OCI-LY7 (cell line): ENCODE measurements around the gene ADD2. TPM values are rescaled to one million over a fixed set of nuclear protein-coding genes. Genes with fewer than 3 reads are reported as not detected.

Source experiments
- BruUV-seq: library from RNA; stranded (reverse); fragments of 400-500 nt; replicated peaks from 2 replicates; lab custom pipeline; 2021; lab: Mats Ljungman, UMichigan
- CTCF ChIA-PET: fragments of 300-600 bp; sonication (Branson Sonifier 250); formaldehyde crosslinking; loops from one replicate; lab custom pipeline; 2022; ENCODE audit warnings: antibody characterized with exemption; ENCODE audit not compliant: unreplicated experiment; lab: Charles Lee
- POLR2A ChIA-PET: fragments of 300-600 bp; sonication (Branson Sonifier 250); formaldehyde crosslinking; loops from one replicate; lab custom pipeline; 2022; ENCODE audit warnings: antibody characterized with exemption; lab: Charles Lee
- DNase-seq: peaks from one replicate; pipeline ENCODE4 v3.0.0-alpha.2; 2015; ENCODE audit warnings: low spot score
- H2AFZ ChIP-seq: fragments of 200-600 bp; sonication (generic), shearing (Covaris generic); 2 replicates; pipeline ENCODE4 v1.6.1; 2014; ENCODE audit warnings: mild to moderate bottlenecking, antibody characterized with exemption, low read length, moderate library complexity
- H3K27ac ChIP-seq: fragments of 200-600 bp; sonication (generic); 2 replicates; pipeline ENCODE4 v1.5.1; 2014; ENCODE audit warnings: mixed run types, low read depth, mild to moderate bottlenecking, moderate library complexity, low read length, inconsistent platforms; ENCODE audit not compliant: poor library complexity, severe bottlenecking
- H3K36me3 ChIP-seq: fragments of 200-600 bp; sonication (generic); 2 replicates; pipeline ENCODE4 v1.6.1; 2014; ENCODE audit warnings: mild to moderate bottlenecking, antibody characterized with exemption, low read length, moderate library complexity, mixed read lengths; ENCODE audit not compliant: insufficient read depth
- H3K4me1 ChIP-seq: fragments of 200-600 bp; sonication (generic); 2 replicates; pipeline ENCODE4 v1.5.1; 2014; ENCODE audit warnings: mild to moderate bottlenecking, low read length; ENCODE audit not compliant: insufficient read depth, poor library complexity, severe bottlenecking
- H3K4me2 ChIP-seq: fragments of 200-600 bp; sonication (generic); 2 replicates; pipeline ENCODE4 v1.6.1; 2014; ENCODE audit warnings: mild to moderate bottlenecking, low read length
- H3K4me3 ChIP-seq: fragments of 200-600 bp; sonication (generic); 2 replicates; pipeline ENCODE4 v1.5.1; 2014; ENCODE audit warnings: mild to moderate bottlenecking, low read depth, low read length; ENCODE audit not compliant: poor library complexity, severe bottlenecking
- H3K79me2 ChIP-seq: fragments of 200-600 bp; sonication (generic); 2 replicates; pipeline ENCODE4 v1.6.1; 2016; ENCODE audit warnings: low read depth, mild to moderate bottlenecking, low read length, moderate library complexity, mixed read lengths; ENCODE audit not compliant: insufficient read depth
- H3K9me2 ChIP-seq: fragments of 200-600 bp; sonication (generic); 2 replicates; pipeline ENCODE4 v1.6.1; 2016; ENCODE audit warnings: mild to moderate bottlenecking, low read length, mixed read lengths; ENCODE audit not compliant: insufficient read depth
- H3K9me3 ChIP-seq: fragments of 200-600 bp; sonication (generic); 2 replicates; pipeline ENCODE4 v1.6.1; 2014; ENCODE audit warnings: mild to moderate bottlenecking, mixed run types, low read length, mixed read lengths
- H4K20me1 ChIP-seq: fragments of 200-600 bp; sonication (generic); 2 replicates; pipeline ENCODE4 v1.6.1; 2014; ENCODE audit warnings: mild to moderate bottlenecking, antibody characterized with exemption, low read length, moderate library complexity, mixed read lengths; ENCODE audit not compliant: insufficient read depth
- EZH2phosphoT487 ChIP-seq: fragments of 200-600 bp; sonication (generic); IDR thresholded peaks from 2 replicates; pipeline ENCODE4 v1.6.1; 2018; ENCODE audit warnings: low read depth, borderline replicate concordance, mild to moderate bottlenecking, mixed run types, antibody characterized with exemption, low read length, moderate library complexity, mixed read lengths
- intact Hi-C: fragments of 100-400 bp; cut with micrococcal nuclease; formaldehyde crosslinking; loops from one replicate; pipeline ENCODE4 v1.10.0; 2022; ENCODE audit not compliant: unreplicated experiment
- total RNA-seq, 2 experiments: library from RNA; depleted of rRNA in 1 of 2; stranded (reverse); fragments of >200 nt in 1 of 2; shearing (Covaris generic) in 1 of 2; gene quantifications; 2 replicates each; pipeline ENCODE4 v1.2.3, GENCODE V29; 2014 to 2022
- TF ChIP-seq, protein P1 (sequence below): fragments of 200-600 bp; sonication (generic); conservative IDR thresholded peaks from 2 replicates; pipeline ENCODE4 v1.5.1; 2014; ENCODE audit warnings: mild to moderate bottlenecking, antibody characterized with exemption, low read length, moderate library complexity, mixed read lengths

The ADD2 gene
- total RNA-seq, 2 experiments from 2014 or later = not detected

DNA sequence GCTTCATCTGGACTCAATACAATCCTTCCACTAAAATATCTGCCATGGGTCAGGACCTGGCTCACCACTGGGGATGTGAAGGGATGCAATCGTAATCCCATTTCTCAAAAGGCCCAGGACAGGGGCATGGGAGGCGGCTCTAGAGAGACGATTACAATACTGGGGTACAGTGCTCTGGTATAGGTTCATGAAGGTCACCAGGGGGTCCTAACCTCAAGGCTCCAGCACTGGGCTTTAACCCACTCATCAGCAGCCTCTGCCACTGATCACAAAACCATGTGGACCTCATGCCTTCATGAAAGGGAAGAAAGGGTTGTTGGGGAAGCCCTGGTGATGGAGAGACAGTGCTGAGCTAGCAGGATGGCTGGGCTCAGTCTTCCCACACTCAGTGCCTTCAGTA is 48.8 kb downstream of the ADD2 start:
- CTCF ChIA-PET = no interaction called here
- no TSS peak for BruUV-seq
- intact Hi-C loops = no loop called here
- H3K36me3 ChIP-seq = no peaks in the 10 kb centered on the region
- no peak overlapping the region for H2AFZ ChIP-seq
- no peaks in the 10 kb centered on the region for H4K20me1 ChIP-seq
- no peak for DNase-seq
- no peaks in the 10 kb centered on the region for H3K9me2 ChIP-seq
- no peak for TF ChIP-seq EZH2phosphoT487
- TF ChIP-seq, protein P1, sequence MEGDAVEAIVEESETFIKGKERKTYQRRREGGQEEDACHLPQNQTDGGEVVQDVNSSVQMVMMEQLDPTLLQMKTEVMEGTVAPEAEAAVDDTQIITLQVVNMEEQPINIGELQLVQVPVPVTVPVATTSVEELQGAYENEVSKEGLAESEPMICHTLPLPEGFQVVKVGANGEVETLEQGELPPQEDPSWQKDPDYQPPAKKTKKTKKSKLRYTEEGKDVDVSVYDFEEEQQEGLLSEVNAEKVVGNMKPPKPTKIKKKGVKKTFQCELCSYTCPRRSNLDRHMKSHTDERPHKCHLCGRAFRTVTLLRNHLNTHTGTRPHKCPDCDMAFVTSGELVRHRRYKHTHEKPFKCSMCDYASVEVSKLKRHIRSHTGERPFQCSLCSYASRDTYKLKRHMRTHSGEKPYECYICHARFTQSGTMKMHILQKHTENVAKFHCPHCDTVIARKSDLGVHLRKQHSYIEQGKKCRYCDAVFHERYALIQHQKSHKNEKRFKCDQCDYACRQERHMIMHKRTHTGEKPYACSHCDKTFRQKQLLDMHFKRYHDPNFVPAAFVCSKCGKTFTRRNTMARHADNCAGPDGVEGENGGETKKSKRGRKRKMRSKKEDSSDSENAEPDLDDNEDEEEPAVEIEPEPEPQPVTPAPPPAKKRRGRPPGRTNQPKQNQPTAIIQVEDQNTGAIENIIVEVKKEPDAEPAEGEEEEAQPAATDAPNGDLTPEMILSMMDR = no peak
- no peak overlapping the region for H3K27ac ChIP-seq
- H3K79me2 ChIP-seq = no peaks in the 10 kb centered on the region
- no peak overlapping the region for H3K4me2 ChIP-seq
- no peaks in the 10 kb centered on the region for H3K4me1 ChIP-seq
- H3K4me3 ChIP-seq = no peak overlapping the region
- POLR2A ChIA-PET = no interaction called here
- no peaks in the 10 kb centered on the region for H3K9me3 ChIP-seq

- TF ChIP-seq, protein P1 = no peak
- TF ChIP-seq EZH2phosphoT487 = no peak
- no peaks in the 10 kb centered on the region for H3K9me2 ChIP-seq
- ChIA-PET CTCF (no interaction called here), POLR2A (interaction anchor here (0.5 kb wide), 1 partner anchor 610 kb away, joined by 3 read pairs; no protein-coding TSS in a partner anchor)
- no TSS peak for BruUV-seq
- H2AFZ ChIP-seq = no peak overlapping the region
- no peaks in the 10 kb centered on the region for H3K36me3 ChIP-seq
- no peaks in the 10 kb centered on the region for H4K20me1 ChIP-seq
- no peaks in the 10 kb centered on the region for H3K79me2 ChIP-seq
- intact Hi-C loops = no loop called here
- no peak overlapping the region for H3K27ac ChIP-seq
- H3K4me3 ChIP-seq = no peak overlapping the region
- DNase-seq = no peak
- no peaks in the 10 kb centered on the region for H3K4me1 ChIP-seq
- H3K4me2 ChIP-seq = no peak overlapping the region
- no peaks in the 10 kb centered on the region for H3K9me3 ChIP-seq
Measured at GRCh38 chr2:70718736-70719135, 49.3 kb downstream of the ADD2 start.

DNA sequence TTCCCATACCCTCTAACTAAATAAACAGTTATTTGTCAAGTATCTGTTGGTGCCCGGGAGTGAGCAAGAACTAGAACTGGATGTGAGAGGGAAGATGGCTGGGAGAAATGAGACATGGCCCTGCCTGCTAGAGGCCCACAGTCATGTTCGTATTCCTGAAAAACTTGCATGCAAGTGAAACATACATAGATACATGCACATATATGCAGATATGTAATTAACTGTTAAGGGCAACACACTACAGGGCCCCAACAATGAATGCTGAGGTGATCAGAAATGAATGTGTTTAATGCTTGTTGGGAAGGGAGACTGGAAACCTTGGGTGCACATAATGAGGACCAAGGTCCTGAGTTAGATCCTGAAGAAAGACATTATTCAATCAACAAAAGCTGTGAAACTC is 49.8 kb downstream of the ADD2 start:
- Histone ChIP-seq H3K4me3 (no peak overlapping the region), H3K27ac (no peak overlapping the region), H3K9me3 (no peaks in the 10 kb centered on the region), H3K9me2 (no peaks in the 10 kb centered on the region), H4K20me1 (no peaks in the 10 kb centered on the region), H3K79me2 (no peaks in the 10 kb centered on the region), H3K36me3 (no peaks in the 10 kb centered on the region), H3K4me1 (no peaks in the 10 kb centered on the region), H2AFZ (no peak overlapping the region), H3K4me2 (no peak overlapping the region)
- CTCF ChIA-PET = no interaction called here
- POLR2A ChIA-PET = no interaction called here
- intact Hi-C loops = no loop called here
- no peak for DNase-seq
- BruUV-seq = no TSS peak
- TF ChIP-seq, protein P1 = no peak
- TF ChIP-seq EZH2phosphoT487 = no peak
